Left kidney (tissue), 8 donors: ENCODE measurements around the gene PNPLA5. TPM values are rescaled to one million over a fixed set of nuclear protein-coding genes. Genes with fewer than 3 reads are reported as not detected.
A peak's percentile ranks its signal among the peaks of the same experiment; 100 is the strongest.
"Not testable (repeated sequence)": the region's sequence is repeated elsewhere in the genome, so short reads cannot be mapped to it uniquely, and the experiment has no call there.

Experiments
- DNase-seq: peaks from one replicate; pipeline ENCODE4 v3.0.0-alpha.2; 2013
- long read RNA-seq, 8 donors: transcript quantifications; one replicate each; lab custom pipeline, GENCODE V29; 2026
- polyA plus RNA-seq: library from polyadenylated mRNA; unstranded; fragments of 120-200 nt; gene quantifications from one replicate; pipeline ENCODE4 v1.2.1, GENCODE V29; 2013; ENCODE audit not compliant: insufficient read length

PNPLA5 gene
- 0.10 TPM for polyA plus RNA-seq
- long read RNA-seq, donor 1: 0 reads
- long read RNA-seq, donor 2: 0 reads
- long read RNA-seq, donor 3: 0 reads
- long read RNA-seq, donor 4: 0 reads
- long read RNA-seq, donor 5: 0 reads
- long read RNA-seq, donor 6: 0 reads
- long read RNA-seq, donor 7: 0 reads
- long read RNA-seq, donor 8: 0 reads

GRCh38 chr22:43891360-43892182 lies at the start of gene PNPLA5:
Gene PNPLA5, minus strand, starts transcription at chr22:43892013. Its CDS starts 133 bp downstream, at chr22:43891880.
- DNase-seq: no peak

- no peak for DNase-seq
These were observed 49.6 kb upstream of the PNPLA5 start for GRCh38 chr22:43941449-43941848.

- DNase-seq: no peak
These were observed 40.0 kb upstream of the PNPLA5 start for GRCh38 chr22:43931771-43932170.

GRCh38 chr22:43928908-43929307 lies 37.1 kb upstream of the PNPLA5 start:
- DNase-seq: no peak

GRCh38 chr22:43928468-43928867 lies 36.7 kb upstream of the PNPLA5 start:
- no peak for DNase-seq

GRCh38 chr22:43926349-43926710 lies 34.5 kb upstream of the PNPLA5 start:
- DNase-seq: no peak

GRCh38 chr22:43925433-43926348 lies 33.9 kb upstream of the PNPLA5 start:
- DNase-seq: no peak

GRCh38 chr22:43924877-43925276 lies 33.1 kb upstream of the PNPLA5 start:
- no peak for DNase-seq

- peak; percentile 91 for DNase-seq
These were observed 32.0 kb upstream of the PNPLA5 start, which contains the start of gene PNPLA3 for GRCh38 chr22:43923631-43924464. Gene PNPLA3, plus strand, starts transcription at chr22:43923805. Its CDS starts 107 bp downstream, at chr22:43923912.

- no peak for DNase-seq
These were observed 31.4 kb upstream of the PNPLA5 start for GRCh38 chr22:43923191-43923590.

GRCh38 chr22:43922123-43922522 lies 30.3 kb upstream of the PNPLA5 start:
- DNase-seq: no peak

GRCh38 chr22:43921370-43921769 lies 29.6 kb upstream of the PNPLA5 start:
- DNase-seq: no peak

- DNase-seq: no peak
These were observed 27.5 kb upstream of the PNPLA5 start for GRCh38 chr22:43919106-43919973.

GRCh38 chr22:43917521-43917920 lies 25.7 kb upstream of the PNPLA5 start:
- DNase-seq: no peak

GRCh38 chr22:43911351-43911750 lies 19.5 kb upstream of the PNPLA5 start:
- no peak for DNase-seq

- no peak for DNase-seq
These were observed 18.4 kb upstream of the PNPLA5 start for GRCh38 chr22:43910178-43910695.

GRCh38 chr22:43909708-43910107 lies 17.9 kb upstream of the PNPLA5 start:
- DNase-seq: no peak

- DNase-seq: no peak
These were observed 13.9 kb upstream of the PNPLA5 start for GRCh38 chr22:43905681-43906080.

- not testable (repeated sequence) for DNase-seq
These were observed 12.6 kb upstream of the PNPLA5 start for GRCh38 chr22:43904412-43904811.

GRCh38 chr22:43903033-43903432 lies 11.2 kb upstream of the PNPLA5 start:
- not testable (repeated sequence) for DNase-seq
